Stimulated activated CD8-positive, alpha-beta memory T cell treated with anti-CD3 and anti-CD28 coated beads, Interleukin-2, amount 100 ng/mL, for 48 hours (primary cell): ENCODE results near the gene PRPF40A.

Experiments used
- DNase-seq, 2 donors: peaks; one replicate each; pipeline ENCODE4 v3.0.0-alpha.2; 2020; ENCODE audit warnings: low read depth in 2 of 2

PRPF40A gene

DNA sequence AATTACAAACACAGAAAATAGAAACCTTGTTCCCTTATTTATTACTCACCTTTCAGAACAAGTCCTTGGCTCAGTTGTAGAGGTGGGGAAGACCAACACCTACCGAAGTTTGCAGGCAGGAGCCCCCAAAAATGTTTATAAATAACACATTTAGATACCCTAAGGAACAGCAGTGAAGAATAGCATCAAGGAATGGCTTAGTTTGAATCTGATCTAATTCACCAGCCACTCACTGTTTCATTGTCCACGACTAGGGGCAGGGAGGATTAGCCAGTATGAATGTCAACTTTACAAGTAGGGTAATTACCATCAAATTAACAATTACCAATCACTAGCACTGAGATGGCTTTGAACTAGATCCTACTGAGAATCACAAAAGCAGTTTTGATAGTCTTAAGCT lies 65.4 kb downstream of the PRPF40A start:
- DNase-seq = no peak

DNA sequence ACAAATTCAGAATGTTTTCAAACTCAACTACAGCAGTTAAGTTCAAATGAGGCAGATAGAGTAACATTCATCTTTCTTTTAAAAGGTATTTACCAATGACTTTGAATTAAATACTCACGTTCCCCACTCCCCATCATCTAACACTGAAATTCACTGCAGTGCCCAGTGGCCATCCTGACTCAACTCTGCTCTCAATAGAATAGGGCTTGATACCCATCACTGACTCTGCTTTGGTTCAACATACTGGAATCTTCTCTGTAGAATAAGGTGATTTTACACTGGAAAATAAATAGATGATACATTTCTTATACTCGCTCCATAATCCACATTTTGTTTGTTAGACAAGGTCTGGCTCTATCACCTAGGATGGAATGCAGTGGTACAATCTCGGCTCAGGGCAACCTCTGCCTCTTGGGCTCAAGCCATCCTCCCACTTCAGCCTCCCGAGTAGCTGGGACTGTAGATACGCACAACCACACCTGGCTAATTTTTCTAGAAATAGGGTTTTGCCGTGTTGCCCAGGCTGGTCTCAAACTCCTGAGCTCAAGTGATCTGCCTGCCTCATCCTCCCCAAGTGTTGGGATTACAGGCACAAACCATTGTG lies 66.4 kb downstream of the PRPF40A start:
- DNase-seq = no peak

DNA sequence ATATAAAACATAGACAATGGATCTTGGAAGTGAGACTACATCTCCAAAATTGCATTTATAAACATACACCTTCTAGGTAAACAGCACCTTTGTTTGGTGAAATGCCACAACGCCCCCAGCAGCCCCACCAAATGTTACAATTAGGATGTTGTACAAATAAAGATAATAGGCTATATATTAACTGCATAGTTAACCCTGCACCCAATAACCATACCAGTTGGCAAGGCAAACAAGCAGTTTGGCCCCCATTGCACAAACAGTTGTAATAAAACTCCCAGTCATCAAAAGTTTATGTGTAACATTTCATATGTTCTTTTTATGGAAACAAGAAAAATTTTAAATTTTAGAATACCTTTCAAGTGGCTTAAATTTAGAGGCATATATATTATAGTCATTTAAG lies 67.3 kb downstream of the PRPF40A start:
- DNase-seq = no peak

DNA sequence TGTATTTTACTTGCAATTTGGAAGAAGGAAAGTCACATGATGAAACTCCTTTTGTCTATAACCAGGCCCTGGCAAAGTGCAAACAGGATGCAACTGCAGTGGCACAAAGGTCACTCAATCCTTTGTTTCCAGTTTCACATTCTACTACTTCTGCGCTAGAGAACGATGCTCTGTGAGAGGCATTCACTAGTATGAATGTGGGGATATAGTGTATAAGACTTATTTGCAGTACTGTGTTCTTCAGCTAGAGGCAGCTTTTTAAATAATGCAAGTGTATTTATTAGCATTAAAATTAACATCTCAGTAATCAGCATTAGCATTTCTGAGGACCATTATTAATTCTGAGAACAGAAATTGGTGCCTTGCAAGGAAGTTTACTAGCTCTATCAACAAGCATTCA lies 68.9 kb downstream of the PRPF40A start:
- DNase-seq = no peak

DNA sequence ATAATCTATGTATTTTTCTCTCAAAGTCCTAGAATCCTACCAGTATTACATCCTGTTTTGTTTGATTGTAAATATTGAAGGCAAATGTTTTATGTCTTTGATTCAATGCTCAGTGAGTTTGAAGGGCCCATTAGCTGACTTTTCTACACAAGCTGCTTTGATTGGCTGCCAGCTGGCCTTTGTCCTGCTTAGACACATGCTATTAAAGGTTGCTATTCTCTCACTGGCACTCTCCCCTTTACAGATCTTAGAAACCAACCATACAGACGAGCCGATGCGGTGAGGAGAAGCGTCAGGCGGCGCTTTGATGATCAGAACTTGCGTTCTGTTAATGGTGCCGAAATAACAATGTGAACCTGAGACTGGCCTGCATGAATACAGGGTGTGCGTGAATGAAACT lies 69.7 kb downstream of the PRPF40A start:
- DNase-seq = no peak

DNA sequence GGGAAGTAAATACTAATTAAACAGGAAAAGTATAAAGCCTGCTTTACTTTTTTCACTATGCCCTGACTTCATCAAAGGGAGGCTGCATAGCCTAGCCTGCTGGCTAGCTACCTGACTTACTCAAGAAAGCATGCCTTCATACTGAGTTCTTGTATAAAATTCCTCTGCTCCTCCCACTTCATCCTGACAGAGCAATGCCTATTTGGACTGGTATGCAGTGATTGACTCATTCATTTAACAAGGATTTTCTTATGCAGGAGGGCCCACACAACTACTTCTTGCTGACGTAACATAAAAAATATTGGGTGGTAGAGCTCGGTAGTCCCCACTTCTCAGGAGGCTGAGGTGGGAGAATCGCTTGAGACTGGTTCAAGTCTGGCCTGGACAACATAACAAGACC lies 70.5 kb downstream of the PRPF40A start:
- DNase-seq = no peak

DNA sequence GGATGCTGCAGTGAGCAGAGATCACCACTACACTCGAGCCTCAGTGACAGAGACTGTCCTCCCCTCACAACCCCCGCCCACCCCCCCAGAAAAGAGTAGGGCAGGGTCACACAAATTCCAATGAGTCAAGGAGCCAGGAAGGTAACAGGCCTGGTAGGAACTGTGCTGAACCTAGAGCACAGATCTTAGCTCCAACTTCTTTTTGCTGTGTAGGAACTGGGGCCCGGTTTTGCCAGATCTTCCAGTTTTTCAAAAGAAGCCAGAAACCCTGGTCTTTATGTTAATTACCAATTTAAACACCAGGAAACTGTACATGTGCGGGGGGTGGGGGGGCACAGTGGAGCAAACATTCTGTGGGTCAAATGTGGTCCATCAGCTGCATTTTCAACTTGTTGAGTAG lies 71.0 kb downstream of the PRPF40A start:
- DNase-seq = no peak

DNA sequence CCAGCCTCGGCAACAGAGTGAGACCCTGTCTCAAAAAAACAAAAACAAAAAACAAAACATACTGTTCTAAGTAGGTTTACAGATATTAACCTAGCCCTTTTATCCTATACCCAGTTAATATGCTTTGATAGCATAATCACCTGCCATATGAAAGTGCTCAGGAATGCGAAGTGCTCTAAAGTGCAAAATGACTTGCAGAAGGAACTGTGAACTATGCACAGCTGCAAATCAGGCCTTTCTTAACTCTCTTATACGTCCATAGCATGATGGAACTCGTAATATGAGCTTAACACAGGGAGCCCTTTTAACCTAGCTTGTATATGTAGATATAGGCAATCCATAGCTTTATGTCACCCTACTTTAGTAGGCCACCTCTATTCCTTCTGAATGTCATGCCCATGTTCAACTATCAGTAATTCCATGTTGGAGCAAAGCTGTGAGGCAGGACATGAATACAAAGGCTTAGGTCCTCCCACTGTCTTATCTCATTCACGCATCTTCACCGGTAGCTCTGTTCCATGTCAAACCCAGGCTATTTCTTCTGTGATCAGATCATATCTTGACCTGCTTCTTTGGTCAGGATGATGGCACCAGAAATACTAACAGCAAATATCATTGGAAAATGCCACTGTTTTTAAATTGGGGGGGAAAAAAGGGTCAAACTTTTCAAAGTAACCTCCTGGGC lies 72.9 kb downstream of the PRPF40A start:
- no peak for DNase-seq

DNA sequence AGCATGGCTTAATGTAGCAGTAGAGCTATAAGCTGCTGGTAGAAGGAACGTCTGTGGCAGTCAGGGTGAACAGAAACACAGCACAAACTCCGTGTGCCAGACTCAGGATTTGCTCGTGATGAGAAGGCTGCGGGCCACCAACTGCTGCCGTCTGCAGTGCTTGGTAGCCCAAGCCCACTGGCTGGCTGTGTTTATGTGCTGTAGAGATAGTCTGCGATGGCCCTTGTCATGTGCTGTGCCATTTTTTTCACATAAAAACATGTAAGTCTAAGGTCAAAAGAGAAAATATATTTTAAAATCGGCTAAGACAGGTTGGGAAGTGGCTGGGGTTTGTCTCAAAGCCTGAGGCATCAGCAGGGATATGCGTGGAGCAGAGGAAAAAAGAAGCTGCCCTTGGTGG lies 78.7 kb downstream of the PRPF40A start:
- DNase-seq = no peak

DNA sequence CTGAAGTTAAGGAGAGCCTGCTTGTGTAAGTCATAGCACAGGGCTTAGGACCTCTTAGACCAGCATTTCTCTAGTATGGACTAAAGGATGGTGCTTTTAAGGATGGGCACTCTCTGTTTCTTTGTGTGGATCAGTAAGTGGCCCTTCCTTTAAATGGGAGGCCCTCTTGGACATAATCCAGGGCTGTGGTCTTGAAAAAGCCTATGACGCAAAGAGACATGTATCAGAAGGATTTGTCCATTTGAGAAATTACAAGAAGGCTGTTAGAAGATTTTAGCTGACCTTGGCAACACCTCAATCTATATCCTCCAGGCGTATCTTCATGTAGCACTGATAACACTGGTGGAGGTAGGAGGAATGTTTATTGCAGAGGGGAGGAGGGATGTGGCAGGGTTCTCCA lies 79.2 kb downstream of the PRPF40A start:
- DNase-seq = no peak

DNA sequence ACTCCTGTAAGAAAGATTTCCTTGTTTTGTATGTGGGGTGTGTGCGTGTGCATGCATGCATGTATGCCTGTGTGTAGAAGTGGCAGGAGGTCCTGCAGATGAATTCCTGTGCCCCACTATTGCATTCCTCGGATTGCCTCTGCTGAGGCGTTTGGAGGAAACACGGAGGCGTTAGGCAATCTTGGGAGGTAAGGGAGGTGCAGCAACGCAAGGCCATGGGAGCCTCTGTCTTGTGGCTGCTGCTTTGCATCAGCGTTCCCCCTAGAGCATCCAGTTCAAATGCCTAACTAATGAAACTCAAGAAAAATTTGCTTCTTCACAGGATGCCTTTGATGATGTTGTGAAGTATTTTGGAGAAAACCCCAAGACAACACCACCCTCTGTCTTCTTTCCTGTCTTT lies 80.0 kb downstream of the PRPF40A start:
- DNase-seq = no peak

DNA sequence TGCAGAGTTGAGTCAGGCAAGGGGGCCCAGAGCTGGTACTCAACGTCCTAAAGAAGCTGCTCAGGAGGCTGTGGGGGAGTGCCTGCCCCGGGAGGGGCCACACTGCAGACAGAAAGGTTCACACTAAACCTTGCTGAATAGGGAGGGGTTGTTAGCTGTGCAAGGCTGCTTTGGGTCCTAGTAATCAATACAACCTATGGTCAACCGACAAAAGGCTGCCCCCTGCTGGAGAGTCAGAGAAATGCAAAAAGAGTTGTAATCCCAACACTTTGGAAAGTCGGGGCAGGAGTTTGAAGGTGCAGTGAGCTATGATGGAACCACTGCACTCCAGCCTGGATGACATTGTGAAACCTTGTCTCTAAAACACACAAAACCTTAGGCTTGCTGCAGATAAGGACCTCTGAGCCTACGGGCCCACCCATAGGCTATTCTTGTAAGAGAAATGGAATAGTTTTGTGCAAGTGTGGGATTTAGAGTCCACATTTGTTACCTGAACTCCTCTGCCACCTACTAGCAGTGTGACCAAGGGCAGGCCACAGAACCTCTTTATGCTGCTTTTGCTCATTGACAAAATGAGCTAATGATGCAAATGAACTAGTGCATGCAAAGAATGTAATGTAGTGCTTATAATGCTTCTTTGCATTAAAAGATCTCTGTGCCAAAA lies 81.5 kb downstream of the PRPF40A start:
- peak; percentile 34 to 52 for DNase-seq

DNA sequence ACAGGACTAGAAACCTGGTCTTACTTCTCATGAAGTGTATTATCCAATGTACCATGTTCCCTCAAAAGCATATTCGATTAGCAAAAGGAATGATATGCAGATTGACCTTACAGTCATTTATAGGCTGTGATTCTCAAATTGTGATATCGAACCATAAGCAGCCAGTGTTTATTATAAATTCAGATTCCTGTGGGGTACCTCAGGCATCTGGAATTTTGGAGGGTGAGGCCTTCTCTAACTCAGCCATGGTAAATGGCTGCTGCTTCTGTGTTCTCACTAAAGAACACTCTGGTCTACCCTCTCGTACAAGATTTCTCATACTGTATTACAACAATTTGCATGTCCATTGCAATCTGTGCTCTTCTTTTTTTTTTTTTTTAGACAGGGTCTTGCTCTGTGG lies 84.5 kb downstream of the PRPF40A start:
- no peak for DNase-seq

DNA sequence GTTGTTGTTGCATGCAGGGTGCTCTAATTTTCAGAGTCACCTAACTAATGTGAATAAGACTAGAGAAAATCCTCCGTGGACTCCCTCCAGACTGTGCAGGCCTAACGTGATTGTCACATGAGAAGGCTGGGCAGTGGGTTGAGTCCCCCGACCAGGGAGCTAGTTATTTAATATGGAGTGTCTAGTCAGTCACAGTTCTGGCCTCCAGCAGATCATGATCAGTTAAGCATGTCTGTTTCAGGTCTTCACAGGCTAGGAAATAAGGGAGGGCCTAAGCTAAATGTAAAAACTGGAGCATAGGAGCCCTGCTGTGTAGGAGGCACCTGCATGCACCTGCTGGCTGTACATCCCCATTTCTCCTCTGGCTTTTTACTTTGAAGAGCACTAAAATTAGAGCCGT lies 86.8 kb downstream of the PRPF40A start:
- no peak for DNase-seq

DNA sequence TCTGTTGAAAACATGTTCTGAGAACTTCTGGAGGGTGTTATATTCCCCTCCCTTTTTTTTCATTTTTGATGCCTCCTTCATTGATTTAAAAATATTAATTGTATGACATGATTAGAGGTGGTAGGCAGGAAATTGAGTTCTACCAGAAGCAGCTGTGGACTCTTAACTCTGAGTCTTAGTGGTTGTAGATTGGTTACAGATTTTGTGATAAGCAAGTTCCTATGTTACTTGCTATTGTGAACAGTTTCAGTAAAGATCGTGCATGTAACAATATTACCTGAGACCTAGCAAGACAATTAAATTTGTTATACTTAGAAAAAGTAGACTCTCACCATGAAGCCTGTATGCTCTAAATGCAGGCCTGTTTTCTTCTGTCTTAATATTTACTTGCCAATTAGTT lies 88.1 kb downstream of the PRPF40A start:
- DNase-seq = no peak

DNA sequence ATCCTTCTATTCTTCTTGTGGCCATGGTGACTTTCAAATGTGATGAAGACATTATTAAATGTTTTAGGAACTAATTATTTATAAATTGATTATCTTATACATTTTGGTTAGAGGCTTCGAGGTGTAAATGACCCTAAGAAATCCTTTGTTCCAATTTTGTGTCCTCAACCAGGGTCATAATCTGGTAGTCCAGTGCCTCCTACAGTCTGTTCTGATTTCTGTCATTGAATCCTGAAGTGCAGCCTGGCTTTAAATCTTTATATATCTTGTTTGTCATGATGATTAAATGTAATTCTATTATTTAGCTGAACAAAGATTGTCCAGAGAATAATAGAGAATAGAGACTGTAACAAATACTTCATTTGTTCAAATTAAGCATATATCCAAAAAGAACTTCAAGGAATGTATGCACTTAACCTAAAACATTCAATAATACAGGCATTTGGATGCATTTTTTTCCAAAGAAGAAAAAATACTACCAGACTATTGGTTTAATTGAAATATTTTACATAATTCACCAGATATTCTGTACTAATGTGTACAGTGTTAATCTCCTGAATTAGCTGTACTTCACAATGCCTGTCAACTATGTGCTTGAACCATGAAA lies 89.8 kb downstream of the PRPF40A start:
- no peak for DNase-seq

DNA sequence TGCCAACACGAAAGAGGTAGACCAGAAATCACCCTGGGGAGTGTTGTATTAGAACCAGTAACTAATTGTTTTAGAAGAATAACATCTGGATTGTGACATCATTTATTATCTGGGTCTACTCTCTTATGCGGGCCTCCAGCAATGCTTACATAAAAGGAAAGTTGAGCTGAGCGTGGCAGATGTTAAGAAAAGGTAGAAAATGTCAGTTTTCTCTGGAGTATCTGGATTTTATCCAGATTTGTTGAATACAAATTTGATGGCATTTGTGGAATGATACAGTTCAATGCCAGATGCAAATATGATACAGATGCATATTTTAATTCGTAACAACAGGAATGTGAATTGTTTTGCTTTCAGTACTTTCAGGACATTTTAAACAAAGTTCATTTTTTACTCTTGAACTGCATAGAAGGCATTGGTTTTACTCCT lies 90.3 kb downstream of the PRPF40A start:
- DNase-seq = no peak

DNA sequence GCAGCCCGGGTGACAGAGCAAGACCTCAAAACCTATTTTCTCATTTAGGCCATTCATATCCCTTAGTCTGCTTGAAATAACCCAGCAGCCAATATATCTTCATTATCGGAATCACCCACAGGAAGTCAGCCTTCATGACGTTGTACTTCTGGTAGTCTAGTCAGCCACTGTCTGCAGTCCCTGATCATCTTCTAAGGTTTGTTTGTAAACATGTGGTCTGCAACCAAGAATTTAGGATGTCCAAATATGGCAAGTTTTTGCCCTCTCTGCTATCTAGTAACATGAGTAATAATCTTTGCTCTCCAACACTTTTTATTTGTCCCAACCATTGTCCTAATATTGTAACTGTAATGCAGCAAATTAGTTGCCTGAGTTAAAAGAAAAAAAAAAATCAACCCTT lies 92.5 kb downstream of the PRPF40A start:
- no peak for DNase-seq

DNA sequence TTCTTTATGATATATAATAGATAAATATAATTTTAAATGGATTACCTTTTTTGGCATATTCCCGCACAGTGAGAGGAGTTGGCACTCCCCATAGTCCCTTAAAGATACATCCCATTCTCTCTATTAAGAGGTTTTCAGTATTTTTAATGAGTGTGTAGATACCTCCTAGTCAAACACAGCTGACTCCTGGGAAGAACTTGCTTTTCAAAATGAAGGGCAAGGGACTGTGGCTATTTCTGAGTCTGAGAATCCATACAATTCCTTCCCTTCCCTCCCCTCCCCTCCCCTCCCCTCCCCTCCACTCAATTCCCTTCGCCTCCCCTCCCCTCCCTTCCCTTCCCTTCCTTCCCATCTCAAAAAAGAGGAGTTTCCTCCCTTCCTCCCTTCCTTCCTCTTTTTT lies 93.5 kb downstream of the PRPF40A start:
- no peak for DNase-seq

DNA sequence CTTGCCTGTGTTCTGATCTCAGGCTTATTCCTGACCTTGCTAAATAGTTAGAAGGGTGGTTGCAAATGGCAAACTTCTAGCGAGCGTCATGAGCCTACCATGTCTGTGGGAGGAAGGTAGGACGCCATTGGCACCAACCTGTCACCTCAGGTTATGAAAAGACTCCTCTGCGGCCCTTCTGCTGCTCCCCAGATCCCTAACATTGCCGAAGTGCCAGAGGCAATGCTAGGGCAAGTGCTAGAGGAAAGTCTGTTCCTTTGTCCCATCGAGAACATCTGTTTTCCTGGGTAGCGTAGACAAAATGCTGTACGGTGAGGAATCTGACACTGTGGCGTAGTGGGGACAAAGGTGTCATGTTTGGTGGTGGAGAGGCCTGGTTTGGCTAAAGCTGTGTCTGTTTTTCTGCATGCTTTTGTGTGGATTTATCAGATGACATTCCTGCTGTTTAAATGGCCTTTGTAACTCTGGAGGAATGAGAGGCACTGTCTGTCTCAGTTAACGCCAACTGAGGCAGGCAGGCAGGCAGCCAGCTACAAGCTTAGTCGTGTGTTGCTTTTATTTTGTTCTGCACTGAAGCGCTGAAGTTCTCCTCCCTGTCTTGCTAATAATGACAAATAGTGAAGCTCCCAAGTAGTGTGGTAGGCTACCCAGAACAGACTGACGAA lies 94.1 kb downstream of the PRPF40A start:
- no peak for DNase-seq

DNA sequence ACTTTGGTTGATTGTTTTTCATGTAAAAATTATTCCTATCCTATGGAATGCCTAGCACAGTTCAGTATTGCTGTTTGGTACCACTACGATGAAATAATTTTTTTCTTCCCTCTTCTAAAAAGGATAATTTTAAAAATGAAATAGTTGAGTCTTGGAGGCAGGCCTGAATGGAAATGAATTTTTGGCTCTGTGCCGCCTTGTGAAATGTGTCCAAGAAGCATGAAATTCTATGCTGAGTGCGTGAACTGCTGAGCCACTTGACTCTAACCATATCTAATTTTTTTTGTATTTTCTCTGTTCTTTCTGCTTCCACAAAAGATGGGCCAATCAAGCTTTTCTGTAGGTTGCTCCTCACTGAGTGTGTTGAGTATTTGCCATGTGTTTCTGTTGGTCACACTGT lies 95.0 kb downstream of the PRPF40A start:
- no peak for DNase-seq

DNA sequence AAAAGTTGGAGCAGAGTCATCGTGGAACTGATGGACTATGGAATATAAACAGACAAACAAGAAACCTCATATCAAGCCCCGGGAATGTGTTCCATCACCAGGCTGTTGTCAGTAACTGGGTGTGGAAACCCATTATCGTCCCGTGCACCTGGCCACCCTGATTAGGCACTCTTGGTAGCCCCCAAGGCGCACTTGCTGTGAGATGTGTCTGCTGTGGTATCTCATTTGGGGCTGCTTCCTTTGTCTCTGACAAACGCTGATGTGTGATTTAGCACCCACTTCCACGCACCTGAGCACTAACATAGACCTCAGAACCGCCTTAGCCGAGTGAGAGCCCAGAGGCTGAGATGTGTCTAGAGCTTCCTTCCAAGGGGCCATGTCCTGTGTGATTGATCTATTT lies 96.3 kb downstream of the PRPF40A start:
- DNase-seq = no peak
